Endometrial microvascular endothelial cells (primary cell): Measurements from ENCODE around the gene PCDHGA4. TPM values are rescaled to one million over a fixed set of nuclear protein-coding genes. Genes with fewer than 3 reads are reported as not detected.

ENCODE experiments used
- in situ Hi-C: cut with HindIII; loops from 2 replicates; pipeline ENCODE4 v1.10.0; 2017; ENCODE audit warnings: low sequenced_read_pairs, low pct_unique_long_range_greater_than_20kb; ENCODE audit errors: inconsistent ontology term
- total RNA-seq: library from RNA; depleted of rRNA; stranded (reverse); fragments of >200 nt; gene quantifications from one replicate; pipeline ENCODE4 v1.2.3, GENCODE V29; 2015; ENCODE audit errors: inconsistent ontology term

Gene PCDHGA4
- total RNA-seq, 1 donor from 2014 or later: 3.2 TPM

DNA sequence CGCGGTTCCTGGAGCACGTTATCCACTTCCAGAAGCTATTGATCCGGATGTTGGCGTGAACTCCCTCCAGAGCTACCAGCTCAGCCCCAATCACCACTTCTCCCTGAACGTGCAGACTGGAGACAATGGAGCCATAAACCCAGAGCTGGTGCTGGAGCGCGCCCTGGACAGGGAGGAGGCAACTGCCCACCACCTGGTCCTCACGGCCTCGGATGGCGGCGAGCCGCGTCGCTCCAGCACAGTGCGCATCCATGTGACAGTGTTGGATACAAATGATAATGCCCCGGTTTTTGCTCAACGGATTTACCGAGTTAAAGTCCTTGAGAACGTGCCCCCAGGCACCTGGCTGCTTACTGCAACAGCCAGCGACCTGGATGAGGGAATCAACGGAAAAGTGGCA is 48.6 kb downstream of the PCDHGA4 start:
- in situ Hi-C loops: no loop called here

Other genes starting within 250 kb of the PCDHGA4 start
- gene PCDHB4, start 233.2 kb upstream of the PCDHGA4 start, total RNA-seq: 0.09 TPM
- 1.4 TPM for gene PCDHB5, start 219.8 kb upstream of the PCDHGA4 start, total RNA-seq
- 0.28 TPM for gene PCDHB6, start 205.0 kb upstream of the PCDHGA4 start, total RNA-seq
- 1.2 TPM for gene PCDHB7, start 182.4 kb upstream of the PCDHGA4 start, total RNA-seq
- not detected for gene PCDHB8, start 177.2 kb upstream of the PCDHGA4 start, total RNA-seq
- gene PCDHB16, start 172.6 kb upstream of the PCDHGA4 start, total RNA-seq: 0.28 TPM
- gene PCDHB9, start 167.9 kb upstream of the PCDHGA4 start, total RNA-seq: not detected
- 0.19 TPM for gene PCDHB10, start 162.7 kb upstream of the PCDHGA4 start, total RNA-seq
- gene PCDHB11, start 155.4 kb upstream of the PCDHGA4 start, total RNA-seq: 0.19 TPM
- not detected for gene PCDHB12, start 146.3 kb upstream of the PCDHGA4 start, total RNA-seq
- gene PCDHB13, start 141.1 kb upstream of the PCDHGA4 start, total RNA-seq: 0.65 TPM
- gene PCDHB14, start 131.7 kb upstream of the PCDHGA4 start, total RNA-seq: 0.37 TPM
- gene PCDHB15, start 109.6 kb upstream of the PCDHGA4 start, total RNA-seq: not detected
- gene SLC25A2, start 51.0 kb upstream of the PCDHGA4 start, total RNA-seq: 0.09 TPM
- gene TAF7, start 34.2 kb upstream of the PCDHGA4 start, total RNA-seq: 45.0 TPM
- 0.09 TPM for gene PCDHGA1, start 24.5 kb upstream of the PCDHGA4 start, total RNA-seq
- gene PCDHGA2, start 16.3 kb upstream of the PCDHGA4 start, total RNA-seq: 0.84 TPM
- gene PCDHGA3, start 11.2 kb upstream of the PCDHGA4 start, total RNA-seq: 1.3 TPM
- 0.74 TPM for gene PCDHGB1, start 4.9 kb upstream of the PCDHGA4 start, total RNA-seq
- gene PCDHGB2, start 5.0 kb downstream of the PCDHGA4 start, total RNA-seq: 2.0 TPM
- gene PCDHGA5, start 9.1 kb downstream of the PCDHGA4 start, total RNA-seq: 0.46 TPM
- gene PCDHGB3, start 15.2 kb downstream of the PCDHGA4 start, total RNA-seq: 0.65 TPM
- gene PCDHGA6, start 18.9 kb downstream of the PCDHGA4 start, total RNA-seq: 1.2 TPM
- gene PCDHGA7, start 27.7 kb downstream of the PCDHGA4 start, total RNA-seq: 1.0 TPM
- 2.4 TPM for gene PCDHGB4, start 32.7 kb downstream of the PCDHGA4 start, total RNA-seq
- under 0.01 TPM for gene PCDHGA8, start 37.6 kb downstream of the PCDHGA4 start, total RNA-seq
- gene PCDHGB5, start 42.9 kb downstream of the PCDHGA4 start, total RNA-seq: 3.7 TPM
- gene PCDHGA9, start 47.8 kb downstream of the PCDHGA4 start, total RNA-seq: 0.19 TPM
- gene PCDHGB6, start 53.0 kb downstream of the PCDHGA4 start, total RNA-seq: 1.0 TPM
- gene PCDHGA10, start 58.0 kb downstream of the PCDHGA4 start, total RNA-seq: 1.1 TPM
- 1.2 TPM for gene PCDHGB7, start 62.7 kb downstream of the PCDHGA4 start, total RNA-seq
- gene PCDHGA11, start 66.0 kb downstream of the PCDHGA4 start, total RNA-seq: 4.5 TPM
- 0.74 TPM for gene PCDHGA12, start 75.5 kb downstream of the PCDHGA4 start, total RNA-seq
- 8.1 TPM for gene PCDHGC3, start 120.9 kb downstream of the PCDHGA4 start, total RNA-seq
- not detected for gene PCDHGC4, start 130.0 kb downstream of the PCDHGA4 start, total RNA-seq
- gene PCDHGC5, start 134.1 kb downstream of the PCDHGA4 start, total RNA-seq: not detected